HG03060 (cell line): Measurements from ENCODE around the gene PCYOX1L.

ENCODE experiments used
- ATAC-seq: cut with Tn5 transposase; IDR thresholded peaks from one replicate; pipeline ENCODE4 v1.9.1; 2021; ENCODE audit warnings: low read depth, moderate number of reproducible peaks; ENCODE audit not compliant: unreplicated experiment

The PCYOX1L gene

GRCh38 chr5:149366169-149366729, 8.4 kb downstream of the PCYOX1L start:
- no peak for ATAC-seq

- no peak for ATAC-seq
Observed at GRCh38 chr5:149367249-149367971, 9.6 kb downstream of the PCYOX1L start.

DNA sequence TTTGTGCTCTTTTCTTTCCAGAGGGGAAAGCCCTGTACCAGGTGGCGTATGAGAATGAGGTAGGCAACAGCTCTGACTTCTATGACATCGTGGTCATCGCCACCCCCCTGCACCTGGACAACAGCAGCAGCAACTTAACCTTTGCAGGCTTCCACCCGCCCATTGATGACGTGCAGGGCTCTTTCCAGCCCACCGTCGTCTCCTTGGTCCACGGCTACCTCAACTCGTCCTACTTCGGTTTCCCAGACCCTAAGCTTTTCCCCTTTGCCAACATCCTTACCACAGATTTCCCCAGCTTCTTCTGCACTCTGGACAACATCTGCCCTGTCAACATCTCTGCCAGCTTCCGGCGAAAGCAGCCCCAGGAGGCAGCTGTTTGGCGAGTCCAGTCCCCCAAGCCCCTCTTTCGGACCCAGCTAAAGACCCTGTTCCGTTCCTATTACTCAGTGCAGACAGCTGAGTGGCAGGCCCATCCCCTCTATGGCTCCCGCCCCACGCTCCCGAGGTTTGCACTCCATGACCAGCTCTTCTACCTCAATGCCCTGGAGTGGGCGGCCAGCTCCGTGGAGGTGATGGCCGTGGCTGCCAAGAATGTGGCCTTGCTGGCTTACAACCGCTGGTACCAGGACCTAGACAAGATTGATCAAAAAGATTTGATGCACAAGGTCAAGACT, 10.3 kb downstream of the PCYOX1L start:
- no peak for ATAC-seq

- ATAC-seq = no peak
Observed at GRCh38 chr5:149370878-149371277, 13.0 kb downstream of the PCYOX1L start.

- ATAC-seq = no peak
Observed at GRCh38 chr5:149371296-149371962, 13.6 kb downstream of the PCYOX1L start.

- ATAC-seq = no peak
Observed at GRCh38 chr5:149372076-149372795, 14.4 kb downstream of the PCYOX1L start.

DNA sequence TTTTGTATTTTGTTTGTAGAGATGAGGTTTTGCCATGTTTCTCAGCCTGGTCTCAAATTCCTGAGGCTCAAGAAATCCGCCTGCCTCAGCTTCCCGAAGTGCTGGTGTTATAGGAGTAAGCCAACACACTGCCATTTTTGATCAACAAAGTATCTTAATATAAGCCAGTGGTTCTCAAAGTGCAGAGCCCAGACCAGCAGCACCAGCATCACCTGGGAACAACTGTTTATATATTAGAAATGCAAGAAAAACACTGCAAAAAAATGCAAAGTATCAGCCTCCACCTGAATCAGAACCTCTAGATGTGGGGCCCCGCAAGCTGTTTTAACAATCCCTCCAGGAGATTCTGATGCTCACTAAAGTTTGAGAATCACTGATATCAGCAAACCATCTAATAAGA, 15.1 kb downstream of the PCYOX1L start:
- ATAC-seq = no peak

- ATAC-seq = no peak
Observed at GRCh38 chr5:149374303-149374702, 16.5 kb downstream of the PCYOX1L start.

- ATAC-seq = no peak
Observed at GRCh38 chr5:149374801-149375200, 17.0 kb downstream of the PCYOX1L start.

DNA sequence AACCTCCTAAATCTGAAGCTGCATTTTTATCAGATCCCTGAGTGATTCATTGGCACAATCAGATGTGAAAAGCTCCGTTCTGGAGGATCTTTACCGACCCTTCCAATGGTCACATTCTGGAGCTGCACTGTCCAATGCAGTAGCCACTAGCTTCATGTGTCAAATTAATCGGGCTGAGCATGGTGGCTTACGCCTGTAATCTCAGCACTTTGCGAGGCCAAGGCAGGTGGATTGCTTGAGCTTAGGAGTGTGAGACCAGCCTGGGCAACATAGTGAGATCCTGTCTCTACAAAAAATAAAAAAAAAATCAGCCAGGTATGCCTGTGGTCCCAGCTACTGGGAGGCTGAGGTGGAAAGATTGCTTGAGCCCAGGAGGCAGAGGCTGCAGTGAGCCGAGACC, 17.6 kb downstream of the PCYOX1L start:
- ATAC-seq = no peak

DNA sequence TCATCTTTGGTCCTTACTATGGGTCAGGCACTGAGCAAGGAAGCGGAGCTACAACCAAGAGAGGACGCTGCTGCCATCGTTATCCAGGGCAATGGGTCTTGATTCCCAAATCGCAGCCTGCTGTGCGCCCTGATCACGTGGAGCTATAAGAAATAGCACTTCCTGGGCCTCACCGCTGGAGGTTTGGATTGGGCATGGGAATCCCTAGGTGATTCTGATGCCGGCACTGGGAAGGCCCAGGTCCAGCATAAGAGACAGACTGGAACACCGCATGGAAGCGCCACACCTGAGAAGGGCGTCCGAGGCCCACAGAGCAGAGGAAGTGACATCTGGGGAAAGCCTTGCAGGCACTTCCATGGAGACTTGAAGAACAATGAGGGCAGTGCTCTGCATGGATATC, 18.3 kb downstream of the PCYOX1L start:
- no peak for ATAC-seq

- ATAC-seq = no peak
Observed at GRCh38 chr5:149376711-149377447, 19.0 kb downstream of the PCYOX1L start.

DNA sequence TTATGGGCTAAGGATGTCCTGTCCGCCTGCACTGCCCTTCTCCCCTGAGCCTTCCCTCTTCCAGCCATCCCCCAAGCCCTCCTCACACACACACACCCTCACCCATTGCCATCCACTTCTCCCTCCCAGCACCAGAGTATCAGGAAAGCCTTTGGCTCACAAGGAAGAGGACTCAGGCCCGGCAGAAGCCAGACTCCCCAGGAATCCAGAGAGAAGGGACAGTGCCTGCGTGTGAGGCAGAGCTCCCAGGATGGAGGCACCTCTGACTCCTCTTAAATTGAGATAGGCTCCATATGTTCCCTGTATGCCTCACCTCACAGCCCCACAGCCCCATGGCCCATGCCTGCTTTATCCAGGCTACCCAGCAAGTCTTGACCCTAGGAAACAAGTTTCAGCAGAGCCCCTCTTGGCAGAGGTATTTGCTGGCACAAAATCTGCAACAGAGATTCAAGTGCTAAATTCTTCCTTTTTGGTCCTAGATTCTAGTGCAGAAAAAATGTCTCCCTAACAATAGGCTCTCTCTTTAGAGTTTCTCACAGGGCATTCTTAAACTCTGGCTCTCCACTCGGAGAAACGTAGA, 20.5 kb downstream of the PCYOX1L start:
- ATAC-seq = no peak

DNA sequence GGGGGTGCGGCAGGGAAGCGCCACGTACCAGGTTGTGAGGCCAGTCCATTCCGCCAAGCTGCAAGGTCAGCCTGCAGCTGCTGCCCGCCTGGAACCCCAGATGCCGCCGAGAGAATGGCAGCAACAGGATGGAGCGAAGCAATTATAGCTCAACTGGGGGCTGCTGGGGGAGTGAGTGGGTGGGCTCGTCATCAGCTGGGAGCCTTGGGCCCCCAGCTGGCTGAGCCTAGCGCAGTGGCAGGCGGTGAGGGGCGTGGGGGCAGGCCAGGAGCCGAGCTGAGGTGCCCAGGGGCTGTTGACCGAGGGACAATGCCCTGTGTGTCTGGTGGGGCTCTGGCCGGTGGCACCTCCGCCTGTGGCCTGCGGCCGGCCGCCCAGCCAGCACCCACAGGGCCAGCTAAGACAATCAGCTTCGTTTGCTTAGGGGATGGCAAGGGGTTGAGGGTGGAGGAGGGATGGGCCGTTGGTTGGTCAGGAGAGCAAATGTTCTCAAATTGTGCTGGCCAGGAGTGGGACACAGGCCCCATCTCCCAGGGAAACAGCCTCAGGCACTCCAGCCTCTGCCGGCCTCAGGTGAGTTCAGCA, 21.4 kb downstream of the PCYOX1L start, which contains the start of gene IL17B:
IL17B (minus strand) TSS at position 116 of the 585 bp plus-strand sequence; CDS start at position 49, 67 bp downstream.
- ATAC-seq = no peak

DNA sequence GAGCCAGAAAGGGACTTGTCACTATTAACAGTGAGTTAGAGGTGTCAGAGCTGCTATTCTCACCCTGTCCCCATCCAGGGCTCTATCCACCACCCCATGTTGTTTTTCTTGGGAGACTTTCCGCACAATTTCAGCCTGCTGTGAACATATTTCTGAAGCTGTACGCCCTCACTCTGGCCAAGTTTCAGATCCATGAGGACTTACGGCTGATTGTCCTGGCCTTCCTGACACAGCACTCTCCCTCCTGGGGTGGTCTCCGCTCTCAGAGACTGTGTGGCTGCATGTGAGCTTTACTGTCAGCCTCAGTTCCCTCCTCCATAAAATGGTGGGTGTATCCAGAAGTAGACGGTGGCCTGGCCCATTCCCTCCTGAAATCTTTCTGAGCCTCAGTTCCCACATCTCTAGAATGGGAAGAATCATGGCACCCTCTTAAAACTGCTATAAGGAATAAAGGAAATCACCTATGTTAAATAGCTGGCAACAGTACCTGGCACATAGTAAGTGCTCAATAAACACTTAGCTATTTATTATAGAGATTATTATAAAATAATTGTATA, 22.1 kb downstream of the PCYOX1L start:
- no peak for ATAC-seq

DNA sequence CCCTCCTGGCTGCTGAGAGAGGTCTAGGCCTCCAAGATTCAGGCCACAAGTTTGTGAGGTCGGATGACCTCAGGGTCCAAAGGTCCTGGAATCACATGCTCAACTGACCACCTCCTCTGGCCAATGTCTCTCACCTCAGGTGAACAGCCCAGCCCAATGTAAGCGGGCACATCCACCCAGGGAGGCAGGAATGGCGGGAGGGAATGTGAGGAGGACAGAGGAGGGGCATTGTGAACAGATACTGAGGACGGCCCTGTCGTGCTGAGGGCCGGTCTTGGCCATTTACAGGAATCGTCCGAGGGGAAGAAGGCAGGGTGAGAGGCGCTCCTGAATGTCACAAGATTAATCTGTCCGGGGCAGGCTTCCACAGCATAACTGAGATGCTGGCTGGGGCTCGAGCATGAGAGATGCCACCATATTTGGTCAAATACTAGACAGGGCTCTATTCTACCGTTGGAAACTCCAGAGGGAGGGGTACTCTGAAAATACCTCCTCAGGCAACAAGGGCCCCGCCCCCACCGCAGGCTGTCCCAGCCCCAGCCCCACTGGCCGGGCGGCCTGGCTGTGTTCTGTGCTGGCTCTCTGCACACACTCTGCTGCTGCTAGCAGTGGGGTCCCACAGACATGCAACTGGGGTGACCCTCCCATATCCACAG, 22.7 kb downstream of the PCYOX1L start:
- no peak for ATAC-seq

GRCh38 chr5:149381261-149381985, 23.6 kb downstream of the PCYOX1L start:
- ATAC-seq = no peak

DNA sequence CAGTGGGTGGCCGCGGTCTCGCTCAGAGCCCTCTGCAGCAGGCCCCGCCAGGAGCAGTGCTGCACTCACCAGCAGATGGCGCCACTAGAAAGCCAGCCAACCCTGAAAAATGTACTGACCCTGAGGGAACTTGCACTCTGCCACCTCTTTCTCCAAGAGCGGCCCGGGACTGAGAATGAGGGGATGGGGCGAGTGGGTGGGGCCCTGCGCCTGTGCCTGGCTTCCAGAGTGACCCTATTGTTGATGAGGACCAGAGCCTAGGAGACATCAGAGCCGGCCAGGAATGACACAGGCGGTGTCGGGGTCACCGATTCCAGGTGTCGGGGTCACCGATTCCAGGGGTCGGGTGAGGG, 24.1 kb downstream of the PCYOX1L start:
- no peak for ATAC-seq
